ENCODE measurements around the gene MECR. TPM values are rescaled to one million over a fixed set of nuclear protein-coding genes. Genes with fewer than 3 reads are reported as not detected.

MECR gene
- total and polyA plus RNA-seq, 10 of the 15 experiments (the other 5 are each of a cell fraction or from before 2014, with no cell fraction given): 7.6 to 66.3 (median 38.7) TPM

GRCh38 chr1:29142714-29143113 is 88.0 kb downstream of the MECR start:
- Histone ChIP-seq H3K9ac (ENCODE audit: control insufficient read depth, insufficient read depth, low read length) (no peak overlapping the region), H4K20me1 (ENCODE audit: control insufficient read depth, insufficient read depth) (no peaks in the 10 kb centered on the region), H3K4me1 (ENCODE audit: control insufficient read depth, insufficient read depth, low read length) (no peaks in the 10 kb centered on the region), H3K27me3 (replicated peaks in 1 of 2; ENCODE audit: control insufficient read depth in 2 of 2, insufficient read depth in 2 of 2, low read length in 1 of 2) (no peaks in the 10 kb centered on the region), H3K36me3 (ENCODE audit: control insufficient read depth in 2 of 2, insufficient read depth in 2 of 2, low read length in 1 of 2) (peaks cover 4 to 15% of the 10 kb centered on the region in 2 experiments), H2AFZ (ENCODE audit: control insufficient read depth, low read depth, low read length) (no peak overlapping the region), H3K4me3 (no peak overlapping the region), H3K9me3 (replicated peaks; ENCODE audit: control insufficient read depth, insufficient read depth, low read length) (no peaks in the 10 kb centered on the region), H3K4me2 (ENCODE audit: control insufficient read depth, insufficient read depth) (no peak overlapping the region), H3K27ac (ENCODE audit: control insufficient read depth, insufficient read depth) (no peak overlapping the region), H3K79me2 (ENCODE audit: control insufficient read depth, insufficient read depth, low read length) (no peaks in the 10 kb centered on the region)
- intact Hi-C loops (cut with micrococcal nuclease; ENCODE audit: unreplicated experiment) (no loop called here), in situ Hi-C loops (cut with MboI) (no loop called here)
- BruUV-seq (replicated peaks): no TSS peak
- RAD21 ChIA-PET (ENCODE audit: unreplicated experiment): no interaction called here
- SMC1A ChIA-PET (ENCODE audit: uncharacterized antibody, unreplicated experiment): no interaction called here
- CTCF ChIA-PET: interaction anchor here (1.0 to 1.2 kb wide), 2 partner anchors 13 to 261 kb away, joined by 3 read pairs; no protein-coding TSS in a partner anchor
- DNase-seq (ENCODE audit: low read depth, low spot score): no peak
- POLR2A ChIA-PET: no interaction called here
- no peak for FAIRE-seq
- WGBS (ENCODE audit: insufficient coverage, insufficient replicate concordance, low lambda C conversion rate, missing lambda C conversion rate): 51% methylated on average over 2 of the region's 2 CpGs
- TF ChIP-seq NFXL1 (IDR thresholded peaks at IDR 0.05; ENCODE audit: borderline replicate concordance): no peak
- TF ChIP-seq ZBTB11 (CRISPR knock-in tag; IDR thresholded peaks at IDR 0.05): no peak
- TF ChIP-seq HDAC2 (IDR thresholded peaks at IDR 0.05): no peak
- no peak for TF ChIP-seq PKNOX1 (IDR thresholded peaks at IDR 0.05)
- TF ChIP-seq, protein P1, sequence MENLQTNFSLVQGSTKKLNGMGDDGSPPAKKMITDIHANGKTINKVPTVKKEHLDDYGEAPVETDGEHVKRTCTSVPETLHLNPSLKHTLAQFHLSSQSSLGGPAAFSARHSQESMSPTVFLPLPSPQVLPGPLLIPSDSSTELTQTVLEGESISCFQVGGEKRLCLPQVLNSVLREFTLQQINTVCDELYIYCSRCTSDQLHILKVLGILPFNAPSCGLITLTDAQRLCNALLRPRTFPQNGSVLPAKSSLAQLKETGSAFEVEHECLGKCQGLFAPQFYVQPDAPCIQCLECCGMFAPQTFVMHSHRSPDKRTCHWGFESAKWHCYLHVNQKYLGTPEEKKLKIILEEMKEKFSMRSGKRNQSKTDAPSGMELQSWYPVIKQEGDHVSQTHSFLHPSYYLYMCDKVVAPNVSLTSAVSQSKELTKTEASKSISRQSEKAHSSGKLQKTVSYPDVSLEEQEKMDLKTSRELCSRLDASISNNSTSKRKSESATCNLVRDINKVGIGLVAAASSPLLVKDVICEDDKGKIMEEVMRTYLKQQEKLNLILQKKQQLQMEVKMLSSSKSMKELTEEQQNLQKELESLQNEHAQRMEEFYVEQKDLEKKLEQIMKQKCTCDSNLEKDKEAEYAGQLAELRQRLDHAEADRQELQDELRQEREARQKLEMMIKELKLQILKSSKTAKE (IDR thresholded peaks at IDR 0.05; ENCODE audit: low read depth, poor library complexity, severe bottlenecking): no peak
- no peak for TF ChIP-seq RELB (IDR thresholded peaks at IDR 0.05; ENCODE audit: low read depth)
- no peak for ATAC-seq

Small RNA genes lying within 50 kb of the gene (small RNA-seq; reads per million reads assigned to genes)
- not detected for gene RF02271

Other genes with a start within 250 kb of the MECR start
- not detected in 2 replicates for gene TMEM200B, start 107.0 kb downstream of the MECR start, total RNA-seq (2014; rRNA removed)
- not detected in 2 replicates for gene TMEM200B, start 107.0 kb downstream of the MECR start, total RNA-seq (2014; rRNA removed; fragmentation: Illumina TruSeq; extraction: Trizol)
- gene TMEM200B, start 107.0 kb downstream of the MECR start, total RNA-seq (2021): 0.08 TPM in 1 of 2 replicates, not detected in the other
- 0.03 TPM in 2 replicates for gene TMEM200B, start 107.0 kb downstream of the MECR start, polyA plus RNA-seq (2011; rRNA removed)
- not detected in 2 replicates for gene TMEM200B, start 107.0 kb downstream of the MECR start, polyA plus RNA-seq (2014; fragmentation: Illumina TruSeq; extraction: Trizol)
- 1 to 10 TPM in 1 of 2 experiments, under 1 TPM in 1; 0.31 to 1.4 TPM for gene TMEM200B, start 107.0 kb downstream of the MECR start, polyA plus RNA-seq (2014; fragmentation: Nextera tagmentation; extraction: Ambion mirVana)
- gene TMEM200B, start 107.0 kb downstream of the MECR start, polyA plus RNA-seq (2014; rRNA removed): 0.04 TPM in 1 of 2 replicates, not detected in the other
- gene TMEM200B, start 107.0 kb downstream of the MECR start, polyA plus RNA-seq (2016; fragmentation: Nextera tagmentation; extraction: Ambion mirVana): under 1 TPM; 0.06 to 0.25 TPM
- 52.0 and 56.3 TPM in 2 replicates for gene SRSF4, start 49.0 kb downstream of the MECR start, total RNA-seq (2014; rRNA removed)
- 63.4 and 64.7 TPM in 2 replicates for gene SRSF4, start 49.0 kb downstream of the MECR start, total RNA-seq (2014; rRNA removed; fragmentation: Illumina TruSeq; extraction: Trizol)
- gene SRSF4, start 49.0 kb downstream of the MECR start, total RNA-seq (2021): 73.9 and 80.8 TPM in 2 replicates
- gene SRSF4, start 49.0 kb downstream of the MECR start, polyA plus RNA-seq (2011; rRNA removed): 76.3 and 91.1 TPM in 2 replicates
- gene SRSF4, start 49.0 kb downstream of the MECR start, polyA plus RNA-seq (2014; fragmentation: Illumina TruSeq; extraction: Trizol): 107 and 109 TPM in 2 replicates
- 10 to 100 TPM; 17.2 to 26.4 TPM for gene SRSF4, start 49.0 kb downstream of the MECR start, polyA plus RNA-seq (2014; fragmentation: Nextera tagmentation; extraction: Ambion mirVana)
- gene SRSF4, start 49.0 kb downstream of the MECR start, polyA plus RNA-seq (2014; rRNA removed): 94.3 and 100 TPM in 2 replicates
- gene SRSF4, start 49.0 kb downstream of the MECR start, polyA plus RNA-seq (2016; fragmentation: Nextera tagmentation; extraction: Ambion mirVana): 10 to 100 TPM; 91.2 to 93.2 TPM
- gene PTPRU, start 5.6 kb upstream of the MECR start, total RNA-seq (2014; rRNA removed): 1.5 and 2.6 TPM in 2 replicates
- 1.1 and 1.2 TPM in 2 replicates for gene PTPRU, start 5.6 kb upstream of the MECR start, total RNA-seq (2014; rRNA removed; fragmentation: Illumina TruSeq; extraction: Trizol)
- 1.5 and 2.5 TPM in 2 replicates for gene PTPRU, start 5.6 kb upstream of the MECR start, total RNA-seq (2021)
- gene PTPRU, start 5.6 kb upstream of the MECR start, polyA plus RNA-seq (2011; rRNA removed): 0.06 and 0.20 TPM in 2 replicates
- 0.11 and 0.26 TPM in 2 replicates for gene PTPRU, start 5.6 kb upstream of the MECR start, polyA plus RNA-seq (2014; fragmentation: Illumina TruSeq; extraction: Trizol)
- gene PTPRU, start 5.6 kb upstream of the MECR start, polyA plus RNA-seq (2014; fragmentation: Nextera tagmentation; extraction: Ambion mirVana): under 1 TPM; 0.04 to 0.05 TPM
- gene PTPRU, start 5.6 kb upstream of the MECR start, polyA plus RNA-seq (2014; rRNA removed): 0.99 and 1.4 TPM in 2 replicates
- gene PTPRU, start 5.6 kb upstream of the MECR start, polyA plus RNA-seq (2016; fragmentation: Nextera tagmentation; extraction: Ambion mirVana): 1 to 10 TPM in 1 of 2 experiments, under 1 TPM in 1; 0.48 to 1.3 TPM